Measurements from ENCODE around the gene SH3BP5L. TPM values are rescaled to one million over a fixed set of nuclear protein-coding genes. Genes with fewer than 3 reads are reported as not detected.
"Not testable (repeated sequence)": the region's sequence is repeated elsewhere in the genome, so short reads cannot be mapped to it uniquely, and the experiment has no call there.

SH3BP5L gene
- total RNA-seq, 3 donors from 2014 or later, result 27.2 to 31.0 (median 29.3) TPM

GRCh38 chr1:248810000-248810726, 15.6 kb downstream of the SH3BP5L start:
- no peak overlapping the region for H3K4me3 ChIP-seq
- intact Hi-C loops (cut with DNase I, micrococcal nuclease), result no loop called here
- no peak for TF ChIP-seq CTCF (IDR thresholded peaks at IDR 0.05)
- peaks cover 17% of the 10 kb centered on the region for H3K4me1 ChIP-seq (ENCODE audit: low read depth)
- ATAC-seq (no peak), DNase-seq (no peak)
- H3K9me3 ChIP-seq, result no peaks in the 10 kb centered on the region
- peaks cover 11% of the 10 kb centered on the region for H3K36me3 ChIP-seq (ENCODE audit: low read depth)

GRCh38 chr1:248808876-248809275, 16.8 kb downstream of the SH3BP5L start:
- no peak for TF ChIP-seq CTCF (IDR thresholded peaks at IDR 0.05)
- peaks cover 30% of the 10 kb centered on the region for H3K4me1 ChIP-seq (ENCODE audit: low read depth)
- intact Hi-C loops (cut with DNase I, micrococcal nuclease), result no loop called here
- ATAC-seq (no peak), DNase-seq (peak in 1 of 3 donors; percentile 14)
- no peaks in the 10 kb centered on the region for H3K36me3 ChIP-seq (ENCODE audit: low read depth)
- no peak overlapping the region for H3K4me3 ChIP-seq
- H3K9me3 ChIP-seq, result no peaks in the 10 kb centered on the region

- H3K4me1 ChIP-seq (ENCODE audit: low read depth), result peaks cover 31% of the 10 kb centered on the region
- peak; percentile 67 for ATAC-seq
- intact Hi-C loops (cut with DNase I, micrococcal nuclease), result loop anchor here in 1 of 2 donors (2.0 kb wide), 1 partner anchor 110 kb away; no protein-coding TSS in a partner anchor
- H3K4me3 ChIP-seq, result no peak overlapping the region
- H3K9me3 ChIP-seq, result no peaks in the 10 kb centered on the region
- peak; percentile 57 for TF ChIP-seq CTCF (IDR thresholded peaks at IDR 0.05)
- peak; percentile 69 to 82 (median 70) for DNase-seq
- no peaks in the 10 kb centered on the region for H3K36me3 ChIP-seq (ENCODE audit: low read depth)
Measured at GRCh38 chr1:248807067-248807737, 18.5 kb downstream of the SH3BP5L start.

GRCh38 chr1:248805876-248806275, 19.8 kb downstream of the SH3BP5L start:
- no peak for TF ChIP-seq CTCF (IDR thresholded peaks at IDR 0.05)
- Histone ChIP-seq H3K36me3 (ENCODE audit: low read depth) (no peaks in the 10 kb centered on the region), H3K4me3 (no peak overlapping the region), H3K4me1 (ENCODE audit: low read depth) (peaks cover 31% of the 10 kb centered on the region), H3K9me3 (no peaks in the 10 kb centered on the region)
- DNase-seq, result peak in 1 of 3 donors; percentile 21
- intact Hi-C loops (cut with DNase I, micrococcal nuclease), result loop anchor here in 1 of 2 donors (2.0 kb wide), 1 partner anchor 109 kb away; no protein-coding TSS in a partner anchor
- no peak for ATAC-seq

GRCh38 chr1:248804771-248805681, 20.7 kb downstream of the SH3BP5L start:
- no peaks in the 10 kb centered on the region for H3K36me3 ChIP-seq (ENCODE audit: low read depth)
- intact Hi-C loops (cut with DNase I, micrococcal nuclease), result no loop called here
- H3K4me1 ChIP-seq (ENCODE audit: low read depth), result peaks cover 31% of the 10 kb centered on the region
- peak in 2 of 3 donors; percentile 40 to 55 for DNase-seq
- peak; percentile 70 for ATAC-seq
- H3K9me3 ChIP-seq, result no peaks in the 10 kb centered on the region
- no peak for TF ChIP-seq CTCF (IDR thresholded peaks at IDR 0.05)
- H3K4me3 ChIP-seq, result no peak overlapping the region

- H3K4me3 ChIP-seq; intact Hi-C loops (cut with DNase I, micrococcal nuclease); H3K9me3 ChIP-seq; ATAC-seq; H3K36me3 ChIP-seq (ENCODE audit: low read depth); DNase-seq: not testable (repeated sequence)
- peaks cover 31% of the 10 kb centered on the region for H3K4me1 ChIP-seq (ENCODE audit: low read depth)
Measured at GRCh38 chr1:248803501-248803900, 22.2 kb downstream of the SH3BP5L start.
